C4-2B (cell line): ENCODE measurements around the gene C1QL2.

Source experiments
- ZFX ChIP-seq: fragments of 450-650 bp; IDR thresholded peaks from 2 replicates; pipeline ENCODE4 v1.6.1; 2017
- TF ChIP-seq, protein P1 (sequence below): fragments of 450-650 bp; conservative IDR thresholded peaks from 2 replicates; pipeline ENCODE4 v1.5.1; 2017; ENCODE audit warnings: mild to moderate bottlenecking

GRCh38 chr2:119180892-119181291 lies 22.3 kb upstream of the C1QL2 start:
- TF ChIP-seq, protein P1, sequence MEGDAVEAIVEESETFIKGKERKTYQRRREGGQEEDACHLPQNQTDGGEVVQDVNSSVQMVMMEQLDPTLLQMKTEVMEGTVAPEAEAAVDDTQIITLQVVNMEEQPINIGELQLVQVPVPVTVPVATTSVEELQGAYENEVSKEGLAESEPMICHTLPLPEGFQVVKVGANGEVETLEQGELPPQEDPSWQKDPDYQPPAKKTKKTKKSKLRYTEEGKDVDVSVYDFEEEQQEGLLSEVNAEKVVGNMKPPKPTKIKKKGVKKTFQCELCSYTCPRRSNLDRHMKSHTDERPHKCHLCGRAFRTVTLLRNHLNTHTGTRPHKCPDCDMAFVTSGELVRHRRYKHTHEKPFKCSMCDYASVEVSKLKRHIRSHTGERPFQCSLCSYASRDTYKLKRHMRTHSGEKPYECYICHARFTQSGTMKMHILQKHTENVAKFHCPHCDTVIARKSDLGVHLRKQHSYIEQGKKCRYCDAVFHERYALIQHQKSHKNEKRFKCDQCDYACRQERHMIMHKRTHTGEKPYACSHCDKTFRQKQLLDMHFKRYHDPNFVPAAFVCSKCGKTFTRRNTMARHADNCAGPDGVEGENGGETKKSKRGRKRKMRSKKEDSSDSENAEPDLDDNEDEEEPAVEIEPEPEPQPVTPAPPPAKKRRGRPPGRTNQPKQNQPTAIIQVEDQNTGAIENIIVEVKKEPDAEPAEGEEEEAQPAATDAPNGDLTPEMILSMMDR = no peak
- no peak for TF ChIP-seq ZFX
